Activated effector memory CD4-positive, alpha-beta T cell treated with Interleukin-2 at 50 U/mL for 16 hours (primary cell): ENCODE measurements around the gene AP4B1.
"Not testable (repeated sequence)": the region's sequence is repeated elsewhere in the genome, so short reads cannot be mapped to it uniquely, and the experiment has no call there.

Experiments used
- DNase-seq: peaks from one replicate; pipeline ENCODE4 v3.0.0-alpha.2; 2020

The AP4B1 gene

DNA sequence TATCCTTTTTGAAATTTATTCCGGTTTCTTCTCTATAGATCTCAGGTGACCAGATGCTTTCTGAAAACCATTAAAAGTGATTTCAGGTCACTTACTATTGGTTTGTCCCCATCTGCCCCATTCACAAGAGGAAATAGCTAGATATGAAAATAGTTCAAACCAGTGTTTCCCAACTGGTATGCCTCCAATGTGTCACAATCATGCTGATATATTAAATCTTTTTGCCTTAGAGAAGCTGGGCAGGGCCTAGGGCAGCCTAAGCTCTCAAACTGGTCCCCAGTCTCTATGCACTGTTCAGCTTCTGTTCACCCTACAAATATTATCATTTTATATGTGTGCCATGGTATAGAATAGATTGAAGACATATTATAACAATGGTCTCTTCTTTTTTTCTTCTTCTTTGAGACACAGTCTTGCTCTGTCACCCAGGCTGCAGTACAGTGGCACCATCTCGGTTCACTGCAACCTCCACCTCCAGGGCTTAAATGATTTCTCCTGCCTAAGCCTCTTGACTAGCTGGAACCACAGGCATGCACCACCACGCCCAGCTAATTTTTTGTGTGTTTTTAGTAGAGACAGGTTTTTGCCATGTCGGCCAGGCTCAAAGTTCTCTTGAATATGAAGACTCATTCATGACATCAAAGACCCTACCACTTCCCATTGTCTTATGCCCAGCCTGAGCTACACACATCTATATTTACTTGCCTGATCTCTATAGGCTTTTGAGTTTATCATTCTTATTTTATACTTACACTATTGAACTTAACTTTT, 48.8 kb downstream of the AP4B1 start:
- no peak for DNase-seq

GRCh38 chr1:113854234-113854633, 50.4 kb downstream of the AP4B1 start:
- no peak for DNase-seq

GRCh38 chr1:113852694-113853093, 51.9 kb downstream of the AP4B1 start:
- not testable (repeated sequence) for DNase-seq

DNA sequence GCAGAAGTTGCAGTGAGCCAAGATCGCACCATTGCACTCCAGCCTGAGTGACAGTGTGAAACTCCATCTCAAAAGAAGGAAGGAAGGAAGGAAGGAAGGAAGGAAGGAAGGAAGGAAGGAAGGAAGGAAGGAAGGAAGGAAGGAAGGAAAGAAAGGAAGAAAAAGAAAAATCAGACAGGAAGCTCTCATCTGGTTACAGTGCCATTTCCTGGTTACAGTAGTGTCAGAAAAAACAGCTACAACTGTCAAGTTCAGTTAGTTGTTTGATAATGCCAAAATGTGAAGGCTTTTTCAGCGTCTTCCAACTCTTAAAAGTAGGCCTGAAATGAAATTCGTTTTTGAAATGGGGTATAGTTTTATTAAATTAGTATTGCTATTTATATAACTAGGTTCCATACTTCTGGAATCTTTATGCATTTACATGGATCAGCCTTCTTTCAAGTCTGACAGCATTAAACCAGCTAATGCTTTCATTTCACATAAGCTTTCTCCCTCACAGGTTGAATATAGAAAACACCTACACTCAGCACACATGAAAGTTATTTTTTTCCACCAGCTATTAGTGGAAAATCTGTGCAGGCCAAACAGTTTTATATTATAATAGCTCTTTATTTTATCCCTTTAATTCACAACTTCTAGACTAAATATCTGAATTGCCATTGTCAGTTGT, 54.3 kb downstream of the AP4B1 start:
- no peak for DNase-seq

- no peak for DNase-seq
Measured at GRCh38 chr1:113849072-113849471, 55.5 kb downstream of the AP4B1 start.

DNA sequence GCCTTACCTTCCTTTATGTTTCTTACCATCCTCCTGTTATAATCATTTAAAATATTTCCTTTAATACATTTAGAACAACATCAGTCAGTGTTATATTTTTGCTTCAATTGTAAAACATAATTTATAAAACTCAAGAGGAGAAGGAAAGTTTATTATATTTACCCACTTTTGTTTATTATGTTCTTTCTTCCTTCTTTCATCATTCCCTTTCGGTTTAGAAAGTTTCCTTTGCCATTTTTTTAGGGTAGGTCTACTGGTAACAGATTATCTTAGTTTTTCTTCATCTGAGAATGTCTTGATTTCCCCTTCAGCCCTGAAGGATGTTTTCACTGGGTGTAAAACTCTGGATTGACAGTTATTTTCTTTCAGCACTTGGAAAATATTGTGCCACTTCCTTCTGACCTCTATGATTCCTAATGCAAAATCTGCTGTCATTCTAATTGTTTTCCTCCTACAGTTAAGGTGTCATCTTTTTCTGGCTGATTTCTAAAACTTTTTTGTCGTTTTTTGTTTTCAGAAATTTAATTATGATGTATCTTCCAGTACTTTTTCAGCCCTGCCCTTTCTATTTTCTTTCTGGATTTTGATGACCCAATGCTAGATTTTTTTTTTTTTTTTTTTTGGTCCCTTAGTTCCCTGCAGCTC, 58.1 kb downstream of the AP4B1 start:
- DNase-seq: no peak
